K562 (cell line): ENCODE data around the gene SLC12A4. TPM values are rescaled to one million over a fixed set of nuclear protein-coding genes. Genes with fewer than 3 reads are reported as not detected.

Experiments used
- BCL6 ChIP-seq: fragments of 250-450 bp; sonication (Bioruptor Pico); IDR thresholded peaks from 2 replicates; pipeline ENCODE4 v1.4.0; 2020
- EZH2 ChIP-seq: IDR thresholded peaks from 2 replicates; pipeline ENCODE4 v1.6.1; 2012; ENCODE audit warnings: low read depth, mild to moderate bottlenecking, inconsistent platforms, low read length, borderline replicate concordance
- FOXA1 ChIP-seq: fragments of 450-650 bp; IDR thresholded peaks from 2 replicates; pipeline ENCODE4 v1.6.1; 2016; ENCODE audit warnings: mild to moderate bottlenecking, borderline replicate concordance
- HNRNPK ChIP-seq: fragments of 200-400 bp; formaldehyde crosslinking; IDR thresholded peaks from one replicate; pipeline ENCODE4 v1.6.1; 2018; ENCODE audit warnings: mild to moderate bottlenecking, low read depth, low read length; ENCODE audit not compliant: poor library complexity, severe bottlenecking
- JUN ChIP-seq, 2 experiments: sonication (generic) in 1 of 2; formaldehyde crosslinking in 1 of 2; IDR thresholded peaks; 2 replicates each; pipeline versions ENCODE4 v1.6.1 to v1.8.0; 2012 to 2022; ENCODE audit warnings: borderline replicate concordance in 2 of 2, mild to moderate bottlenecking in 2 of 2, improper control_type of control experiment in 1 of 2, low read depth in 1 of 2, low read length in 1 of 2, missing genetic modification reagents in 1 of 2
- LARP7 ChIP-seq: fragments of 450-650 bp; IDR thresholded peaks from 2 replicates; pipeline ENCODE4 v1.6.1; 2016
- PCBP1 ChIP-seq: fragments of 200-400 bp; formaldehyde crosslinking; IDR thresholded peaks from 2 replicates; pipeline ENCODE4 v1.6.1; 2018; ENCODE audit warnings: mild to moderate bottlenecking, low read depth, low read length; ENCODE audit not compliant: poor library complexity, severe bottlenecking
- PCBP2 ChIP-seq: fragments of 200-400 bp; formaldehyde crosslinking; IDR thresholded peaks from 2 replicates; pipeline ENCODE4 v1.6.1; 2018; ENCODE audit warnings: low read length, low read depth, mild to moderate bottlenecking, moderate library complexity; ENCODE audit not compliant: poor library complexity, severe bottlenecking
- PHTF2 ChIP-seq: fragments of 250-450 bp; sonication (Bioruptor Pico); IDR thresholded peaks from 2 replicates; pipeline ENCODE4 v1.5.0; 2021; ENCODE audit warnings: mild to moderate bottlenecking
- POLR2H ChIP-seq: IDR thresholded peaks from 2 replicates; pipeline ENCODE4 v1.6.1; 2016; ENCODE audit warnings: missing genetic modification characterization, low read depth, mild to moderate bottlenecking, control low read depth, missing compliant biosample characterization, moderate library complexity
- RBM17 ChIP-seq: fragments of 200-400 bp; formaldehyde crosslinking; IDR thresholded peaks from 2 replicates; pipeline ENCODE4 v1.6.1; 2017; ENCODE audit warnings: low read depth, mild to moderate bottlenecking, low read length, borderline replicate concordance
- SMARCA5 ChIP-seq: fragments of 450-650 bp; IDR thresholded peaks from 2 replicates; pipeline ENCODE4 v1.6.1; 2016
- XRCC4 ChIP-seq: IDR thresholded peaks from one replicate; pipeline ENCODE4 v1.6.1; 2011; ENCODE audit not compliant: insufficient read depth, insufficient read length; ENCODE audit errors: extremely low read depth
- ZNF23 ChIP-seq: fragments of 250-450 bp; sonication (Bioruptor Pico); IDR thresholded peaks from 2 replicates; pipeline ENCODE4 v1.4.0; 2020; ENCODE audit warnings: mild to moderate bottlenecking
- ZSCAN32 ChIP-seq: fragments of 450-650 bp; formaldehyde crosslinking; IDR thresholded peaks from 2 replicates; pipeline ENCODE4 v1.4.0; 2020; ENCODE audit warnings: mild to moderate bottlenecking, moderate library complexity
- polyA plus RNA-seq, 8 experiments: library from polyadenylated mRNA; depleted of rRNA in 4 of 8; stranded (reverse) in 5 of 8; unstranded in 3 of 8; fragments of >200 nt; fragmentation: Nextera tagmentation in 2 of 8; fragmentation: Illumina TruSeq in 1 of 8; extraction: Ambion mirVana in 2 of 8; extraction: Trizol in 1 of 8; gene quantifications; 2 replicates each; pipeline versions ENCODE4 v1.2.1 to v1.2.3, GENCODE V29; 2011 to 2014; ENCODE audit warnings: inconsistent platforms in 1 of 8, missing spikeins in 1 of 8
- total RNA-seq, 7 experiments: library from RNA; depleted of rRNA in 6 of 7; stranded (reverse); fragments of >200 nt in 6 of 7; fragmentation: Illumina TruSeq in 2 of 7; extraction: Trizol in 2 of 7; gene quantifications; 2 replicates each; pipeline versions ENCODE4 v1.2.1 to v1.2.3, GENCODE V29; 2011 to 2021; ENCODE audit warnings: low replicate concordance in 1 of 7
- TF ChIP-seq, protein P1 (sequence below), 3 experiments: fragments of 200-800 bp in 1 of 3; sonication (Bioruptor generic) in 1 of 3; sonication (generic) in 1 of 3; formaldehyde crosslinking in 1 of 3; IDR thresholded peaks; 2 replicates each; pipeline versions ENCODE4 v1.6.1 to v1.8.0; 2016 to 2022; ENCODE audit warnings: mild to moderate bottlenecking in 2 of 3, missing compliant biosample characterization in 2 of 3, missing genetic modification characterization in 2 of 3, missing genetic modification reagents in 1 of 3
- TF ChIP-seq, protein P2 (sequence below): fragments of 450-650 bp; formaldehyde crosslinking; IDR thresholded peaks from 2 replicates; pipeline ENCODE4 v1.4.0; 2020; ENCODE audit warnings: mild to moderate bottlenecking, moderate library complexity
- TF ChIP-seq, protein P3 (sequence below), 2 experiments: IDR thresholded peaks in 1 of 2; conservative IDR thresholded peaks in 1 of 2; 2 replicates each; pipeline ENCODE4 v1.6.1; 2016; ENCODE audit warnings: low read depth in 2 of 2, mild to moderate bottlenecking in 1 of 2, missing compliant biosample characterization in 1 of 2, missing genetic modification characterization in 1 of 2, moderate library complexity in 1 of 2
- TF ChIP-seq, protein P4 (sequence below): sonication (generic); formaldehyde crosslinking; IDR thresholded peaks from 2 replicates; pipeline ENCODE4 v1.8.1; 2022; ENCODE audit warnings: missing genetic modification reagents

The SLC12A4 gene
- total and polyA plus RNA-seq, 9 of the 15 experiments (the other 6 are each of a cell fraction or from before 2014, with no cell fraction given): 0.75 to 43.5 (median 15.0) TPM

DNA sequence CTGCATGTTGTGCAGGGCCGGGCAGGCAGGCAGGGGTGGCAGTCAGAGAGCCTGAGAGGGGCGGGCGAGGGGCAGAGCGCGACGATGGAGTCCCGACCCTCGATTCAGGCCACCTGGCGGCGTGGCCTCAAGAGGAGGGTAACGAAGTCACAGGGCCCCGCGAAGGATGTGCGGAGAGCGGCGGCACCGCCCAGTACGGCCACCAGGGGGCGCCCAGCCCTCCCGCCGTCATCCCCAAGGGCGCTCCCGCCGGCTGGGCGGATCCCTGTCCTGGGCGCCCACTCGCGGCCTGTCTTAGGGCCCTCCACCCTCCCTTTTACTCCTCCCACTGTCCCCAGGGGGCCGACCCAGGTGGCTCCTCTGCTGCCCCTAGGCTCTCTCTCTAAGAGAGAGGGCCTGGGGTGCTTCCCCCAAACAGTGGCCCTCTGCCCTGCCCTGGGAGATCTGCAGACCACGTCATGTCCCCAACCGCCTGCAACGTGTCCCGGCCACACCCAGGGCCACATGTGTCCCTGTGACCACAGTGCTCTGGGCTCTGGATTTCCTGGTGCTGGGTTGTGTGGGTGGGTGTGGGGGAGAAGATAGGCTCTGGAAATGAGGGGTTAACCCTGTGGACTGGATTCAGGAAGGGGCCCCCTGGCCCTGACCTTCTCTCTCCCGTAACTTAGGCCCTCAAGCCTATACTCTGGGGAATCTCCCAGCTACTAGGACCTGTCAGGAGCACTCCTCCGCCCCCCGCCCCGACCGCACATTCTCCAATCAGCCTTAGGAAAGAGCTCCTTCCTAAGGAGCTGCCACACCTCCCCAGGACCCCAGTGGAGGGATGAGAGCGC lies 25.0 kb upstream of the SLC12A4 start (continued):
- TF ChIP-seq PCBP2 (no peak), XRCC4 (no peak), PHTF2 (CRISPR knock-in tag) (no peak), HNRNPK (no peak), BCL6 (CRISPR knock-in tag) (no peak), ZNF23 (CRISPR knock-in tag) (no peak), JUN (IDR thresholded peaks at IDR 0.05; ENCODE audit: borderline replicate concordance, low read depth, low read length) (peak; percentile 52), JUN (CRISPR knock-in tag; IDR thresholded peaks at IDR 0.05; ENCODE audit: borderline replicate concordance) (no peak), RBM17 (no peak), PCBP1 (no peak), POLR2H (tag) (no peak), EZH2 (no peak), SMARCA5 (no peak), ZSCAN32 (CRISPR knock-in tag) (no peak), FOXA1 (no peak), LARP7 (peak; percentile 23; the same call in 1 of the 2 replicates)
- TF ChIP-seq, protein P1, sequence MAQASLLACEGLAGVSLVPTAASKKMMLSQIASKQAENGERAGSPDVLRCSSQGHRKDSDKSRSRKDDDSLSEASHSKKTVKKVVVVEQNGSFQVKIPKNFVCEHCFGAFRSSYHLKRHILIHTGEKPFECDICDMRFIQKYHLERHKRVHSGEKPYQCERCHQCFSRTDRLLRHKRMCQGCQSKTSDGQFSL (CRISPR knock-in tag; IDR thresholded peaks at IDR 0.05): peak; percentile 55; the same call in 1 of the 2 replicates
- TF ChIP-seq, protein P1 (tag; IDR thresholded peaks at IDR 0.05): no peak
- TF ChIP-seq, protein P2, sequence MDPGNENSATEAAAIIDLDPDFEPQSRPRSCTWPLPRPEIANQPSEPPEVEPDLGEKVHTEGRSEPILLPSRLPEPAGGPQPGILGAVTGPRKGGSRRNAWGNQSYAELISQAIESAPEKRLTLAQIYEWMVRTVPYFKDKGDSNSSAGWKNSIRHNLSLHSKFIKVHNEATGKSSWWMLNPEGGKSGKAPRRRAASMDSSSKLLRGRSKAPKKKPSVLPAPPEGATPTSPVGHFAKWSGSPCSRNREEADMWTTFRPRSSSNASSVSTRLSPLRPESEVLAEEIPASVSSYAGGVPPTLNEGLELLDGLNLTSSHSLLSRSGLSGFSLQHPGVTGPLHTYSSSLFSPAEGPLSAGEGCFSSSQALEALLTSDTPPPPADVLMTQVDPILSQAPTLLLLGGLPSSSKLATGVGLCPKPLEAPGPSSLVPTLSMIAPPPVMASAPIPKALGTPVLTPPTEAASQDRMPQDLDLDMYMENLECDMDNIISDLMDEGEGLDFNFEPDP: 0 out of 2 replicates have a peak, but pooled peaks have one; percentile 52
- TF ChIP-seq, protein P3, sequence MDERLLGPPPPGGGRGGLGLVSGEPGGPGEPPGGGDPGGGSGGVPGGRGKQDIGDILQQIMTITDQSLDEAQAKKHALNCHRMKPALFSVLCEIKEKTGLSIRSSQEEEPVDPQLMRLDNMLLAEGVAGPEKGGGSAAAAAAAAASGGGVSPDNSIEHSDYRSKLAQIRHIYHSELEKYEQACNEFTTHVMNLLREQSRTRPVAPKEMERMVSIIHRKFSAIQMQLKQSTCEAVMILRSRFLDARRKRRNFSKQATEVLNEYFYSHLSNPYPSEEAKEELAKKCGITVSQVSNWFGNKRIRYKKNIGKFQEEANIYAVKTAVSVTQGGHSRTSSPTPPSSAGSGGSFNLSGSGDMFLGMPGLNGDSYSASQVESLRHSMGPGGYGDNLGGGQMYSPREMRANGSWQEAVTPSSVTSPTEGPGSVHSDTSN (CRISPR knock-in tag; IDR thresholded peaks at IDR 0.05; ENCODE audit: low read depth): no peak
- TF ChIP-seq, protein P3 (tag; conservative IDR thresholded peaks at IDR 0.05; ENCODE audit: low read depth): no peak
- TF ChIP-seq, protein P4, sequence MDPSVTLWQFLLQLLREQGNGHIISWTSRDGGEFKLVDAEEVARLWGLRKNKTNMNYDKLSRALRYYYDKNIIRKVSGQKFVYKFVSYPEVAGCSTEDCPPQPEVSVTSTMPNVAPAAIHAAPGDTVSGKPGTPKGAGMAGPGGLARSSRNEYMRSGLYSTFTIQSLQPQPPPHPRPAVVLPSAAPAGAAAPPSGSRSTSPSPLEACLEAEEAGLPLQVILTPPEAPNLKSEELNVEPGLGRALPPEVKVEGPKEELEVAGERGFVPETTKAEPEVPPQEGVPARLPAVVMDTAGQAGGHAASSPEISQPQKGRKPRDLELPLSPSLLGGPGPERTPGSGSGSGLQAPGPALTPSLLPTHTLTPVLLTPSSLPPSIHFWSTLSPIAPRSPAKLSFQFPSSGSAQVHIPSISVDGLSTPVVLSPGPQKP (CRISPR knock-in tag): no peak
